Activated CD4-positive, alpha-beta memory T cell treated with anti-CD3 and anti-CD28 coated beads for 36 hours (primary cell): ENCODE data around the gene BET1L. TPM values are rescaled to one million over a fixed set of nuclear protein-coding genes. Genes with fewer than 3 reads are reported as not detected.

ENCODE experiments used
- CTCF ChIA-PET: fragments of 350-600 bp; sonication (Branson Sonifier 250); formaldehyde crosslinking; loops from one replicate; lab custom pipeline; 2021; ENCODE audit warnings: antibody characterized with exemption, inconsistent platforms; lab: Charles Lee
- POLR2A ChIA-PET: fragments of 350-600 bp; sonication (Branson Sonifier 250); formaldehyde crosslinking; loops from one replicate; lab custom pipeline; 2021; ENCODE audit warnings: antibody characterized with exemption; lab: Charles Lee
- DNase-seq: peaks from one replicate; pipeline ENCODE4 v3.0.0-alpha.2; 2020
- H3K27ac Mint-ChIP-seq: one replicate; pipeline ENCODE4 v1.8.0; 2021; ENCODE audit warnings: mixed read lengths
- H3K27me3 Mint-ChIP-seq: one replicate; pipeline ENCODE4 v1.8.0; 2021; ENCODE audit warnings: mixed read lengths
- H3K36me3 Mint-ChIP-seq: one replicate; pipeline ENCODE4 v1.8.0; 2021; ENCODE audit warnings: mixed read lengths
- H3K4me1 Mint-ChIP-seq: one replicate; pipeline ENCODE4 v1.8.0; 2021; ENCODE audit warnings: low read depth, mixed read lengths
- H3K4me3 Mint-ChIP-seq: one replicate; pipeline ENCODE4 v1.8.0; 2021; ENCODE audit warnings: mild to moderate bottlenecking, mixed read lengths
- H3K9me3 Mint-ChIP-seq: one replicate; pipeline ENCODE4 v1.8.0; 2021; ENCODE audit warnings: mixed read lengths
- intact Hi-C: fragments of 100-400 bp; cut with micrococcal nuclease; formaldehyde crosslinking; loops from one replicate; pipeline ENCODE4 v1.15.1; 2023
- total RNA-seq, 2 experiments: library from RNA; stranded (reverse); gene quantifications; one replicate each; pipeline ENCODE4 v1.2.3, GENCODE V29; 2021

The BET1L gene
- total RNA-seq, 2 experiments from 2014 or later: 51.0 to 53.2 TPM

- intact Hi-C loops: no loop called here
- Mint-ChIP-seq H3K4me1 (peaks cover 15% of the 10 kb centered on the region), H3K36me3 (peaks cover 29% of the 10 kb centered on the region), H3K27me3 (no peaks in the 10 kb centered on the region), H3K9me3 (no peaks in the 10 kb centered on the region), H3K27ac (no peak overlapping the region), H3K4me3 (no peak overlapping the region)
- no peak for DNase-seq
- POLR2A ChIA-PET: interaction anchor here (0.7 to 1.4 kb wide), 2 partner anchors 8 to 144 kb away, joined by 3 to 8 read pairs; partner anchors contain the start of genes BET1L and RIC8A
- CTCF ChIA-PET: interaction anchor here (0.7 to 1.4 kb wide), 3 partner anchors 35 to 303 kb away, joined by 3 to 5 read pairs (median 4); no protein-coding TSS in a partner anchor
Observed at GRCh38 chr11:215581-216037, 8.4 kb upstream of the BET1L start.

GRCh38 chr11:214083-214482 lies 6.9 kb upstream of the BET1L start:
- no peak overlapping the region for H3K27ac Mint-ChIP-seq
- no peak for DNase-seq
- peaks cover 38% of the 10 kb centered on the region for H3K36me3 Mint-ChIP-seq
- peaks cover 27% of the 10 kb centered on the region for H3K4me1 Mint-ChIP-seq
- POLR2A ChIA-PET: no interaction called here
- CTCF ChIA-PET: no interaction called here
- H3K4me3 Mint-ChIP-seq: no peak overlapping the region
- no peaks in the 10 kb centered on the region for H3K27me3 Mint-ChIP-seq
- intact Hi-C loops: no loop called here
- H3K9me3 Mint-ChIP-seq: no peaks in the 10 kb centered on the region

GRCh38 chr11:213111-213510 lies 5.9 kb upstream of the BET1L start:
- Mint-ChIP-seq H3K27ac (no peak overlapping the region), H3K9me3 (no peaks in the 10 kb centered on the region), H3K27me3 (no peaks in the 10 kb centered on the region), H3K36me3 (peaks cover 39% of the 10 kb centered on the region), H3K4me1 (peaks cover 27% of the 10 kb centered on the region), H3K4me3 (no peak overlapping the region)
- ChIA-PET POLR2A (no interaction called here), CTCF (interaction anchor here (1.9 kb wide), 1 partner anchor 39 kb away, joined by 5 read pairs; no protein-coding TSS in a partner anchor)
- intact Hi-C loops: no loop called here
- DNase-seq: no peak

GRCh38 chr11:212150-213100 lies 5.2 kb upstream of the BET1L start:
- CTCF ChIA-PET: interaction anchor here (0.6 to 1.9 kb wide), 2 partner anchors 39 to 67 kb away, joined by 3 to 5 read pairs; no protein-coding TSS in a partner anchor
- POLR2A ChIA-PET: interaction anchor here (1.7 kb wide), 1 partner anchor 24 kb away, joined by 5 read pairs; the partner anchor contains the start of gene PSMD13
- Mint-ChIP-seq H3K4me3 (no peak overlapping the region), H3K9me3 (no peaks in the 10 kb centered on the region), H3K36me3 (peaks cover 46% of the 10 kb centered on the region), H3K27ac (no peak overlapping the region), H3K27me3 (no peaks in the 10 kb centered on the region), H3K4me1 (peaks cover 21% of the 10 kb centered on the region)
- intact Hi-C loops: no loop called here
- no peak for DNase-seq

- H3K36me3 Mint-ChIP-seq: peaks cover 49% of the 10 kb centered on the region
- intact Hi-C loops: no loop called here
- H3K27me3 Mint-ChIP-seq: no peaks in the 10 kb centered on the region
- DNase-seq: no peak
- POLR2A ChIA-PET: interaction anchor here (1.7 kb wide), 1 partner anchor 25 kb away, joined by 5 read pairs; the partner anchor contains the start of gene PSMD13
- H3K9me3 Mint-ChIP-seq: no peaks in the 10 kb centered on the region
- peaks cover 20% of the 10 kb centered on the region for H3K4me1 Mint-ChIP-seq
- H3K4me3 Mint-ChIP-seq: no peak overlapping the region
- CTCF ChIA-PET: interaction anchor here (1.9 kb wide), 1 partner anchor 40 kb away, joined by 5 read pairs; no protein-coding TSS in a partner anchor
- H3K27ac Mint-ChIP-seq: no peak overlapping the region
Observed at GRCh38 chr11:211741-212140, 4.5 kb upstream of the BET1L start.

GRCh38 chr11:211295-211694 lies 4.1 kb upstream of the BET1L start:
- Mint-ChIP-seq H3K27ac (peak overlapping the region; percentile 2), H3K36me3 (peaks cover 52% of the 10 kb centered on the region), H3K9me3 (no peaks in the 10 kb centered on the region), H3K4me1 (peaks cover 20% of the 10 kb centered on the region), H3K4me3 (no peak overlapping the region), H3K27me3 (no peaks in the 10 kb centered on the region)
- DNase-seq: no peak
- ChIA-PET POLR2A (interaction anchor here (1.7 kb wide), 1 partner anchor 26 kb away, joined by 5 read pairs; the partner anchor contains the start of gene PSMD13), CTCF (interaction anchor here (1.9 kb wide), 1 partner anchor 40 kb away, joined by 5 read pairs; no protein-coding TSS in a partner anchor)
- intact Hi-C loops: no loop called here

- H3K36me3 Mint-ChIP-seq: peaks cover 52% of the 10 kb centered on the region
- CTCF ChIA-PET: no interaction called here
Observed at GRCh38 chr11:210803-211180, 3.6 kb upstream of the BET1L start.

GRCh38 chr11:210122-210802 lies 3.1 kb upstream of the BET1L start:
- Mint-ChIP-seq H3K4me1 (peaks cover 30% of the 10 kb centered on the region), H3K36me3 (peaks cover 54% of the 10 kb centered on the region), H3K9me3 (no peaks in the 10 kb centered on the region), H3K27ac (peak overlapping the region; percentile 99), H3K27me3 (no peaks in the 10 kb centered on the region), H3K4me3 (peak overlapping the region; percentile 97)
- no peak for DNase-seq
- ChIA-PET POLR2A (interaction anchor here (5.2 kb wide), 1 partner anchor 27 kb away, joined by 32 read pairs; the partner anchor contains the start of genes PSMD13 and SIRT3), CTCF (interaction anchor here (0.9 to 1.5 kb wide), 2 partner anchors 26 to 40 kb away, joined by 3 to 5 read pairs; partner anchors contain the start of genes PSMD13 and SIRT3)
- intact Hi-C loops: no loop called here

More at GRCh38 chr11:210803-211180, 3.6 kb upstream of the BET1L start:
- H3K9me3 Mint-ChIP-seq: no peaks in the 10 kb centered on the region
- no peak overlapping the region for H3K4me3 Mint-ChIP-seq
- intact Hi-C loops: no loop called here
- peaks cover 25% of the 10 kb centered on the region for H3K4me1 Mint-ChIP-seq
- no peak for DNase-seq
- no peaks in the 10 kb centered on the region for H3K27me3 Mint-ChIP-seq
- no peak overlapping the region for H3K27ac Mint-ChIP-seq
- POLR2A ChIA-PET: no interaction called here

GRCh38 chr11:209275-210121 lies 2.3 kb upstream of the BET1L start:
- peak; percentile 24 for DNase-seq
- peaks cover 49% of the 10 kb centered on the region for H3K36me3 Mint-ChIP-seq
- ChIA-PET POLR2A (interaction anchor here (5.2 kb wide), 1 partner anchor 28 kb away, joined by 32 read pairs; the partner anchor contains the start of genes PSMD13 and SIRT3), CTCF (interaction anchor here (0.9 to 1.5 kb wide), 3 partner anchors 27 to 41 kb away, joined by 3 to 5 read pairs (median 4); partner anchors contain the start of genes PSMD13 and SIRT3)
- no peaks in the 10 kb centered on the region for H3K9me3 Mint-ChIP-seq
- H3K4me3 Mint-ChIP-seq: peak overlapping the region; percentile 97
- H3K27me3 Mint-ChIP-seq: no peaks in the 10 kb centered on the region
- intact Hi-C loops: loop anchor here (5.0 kb wide), 1 partner anchor 148 kb away; no protein-coding TSS in a partner anchor
- peak overlapping the region; percentile 99 for H3K27ac Mint-ChIP-seq
- peaks cover 35% of the 10 kb centered on the region for H3K4me1 Mint-ChIP-seq

GRCh38 chr11:208917-209260 lies 1.7 kb upstream of the BET1L start:
- Mint-ChIP-seq H3K4me1 (peaks cover 39% of the 10 kb centered on the region), H3K4me3 (peak overlapping the region; percentile 97), H3K27ac (peak overlapping the region; percentile 99), H3K36me3 (peaks cover 49% of the 10 kb centered on the region), H3K27me3 (no peaks in the 10 kb centered on the region), H3K9me3 (no peaks in the 10 kb centered on the region)
- POLR2A ChIA-PET: interaction anchor here (5.2 kb wide), 1 partner anchor 29 kb away, joined by 32 read pairs; the partner anchor contains the start of genes PSMD13 and SIRT3
- CTCF ChIA-PET: interaction anchor here (1.1 to 1.5 kb wide), 3 partner anchors 28 to 327 kb away, joined by 3 to 4 read pairs (median 3); partner anchors contain the start of genes HRAS, PSMD13 and SIRT3
- intact Hi-C loops: loop anchor here (5.0 kb wide), 1 partner anchor 148 kb away; no protein-coding TSS in a partner anchor
- no peak for DNase-seq
